HG02981 (cell line): ENCODE results near the gene ITFG1.
A peak's percentile ranks its signal among the peaks of the same experiment; 100 is the strongest.
"Not testable (repeated sequence)": the region's sequence is repeated elsewhere in the genome, so short reads cannot be mapped to it uniquely, and the experiment has no call there.

Experiments used
- ATAC-seq: cut with Tn5 transposase; IDR thresholded peaks from one replicate; pipeline ENCODE4 v1.9.1; 2021; ENCODE audit warnings: mild to moderate bottlenecking, moderate library complexity; ENCODE audit not compliant: unreplicated experiment

ITFG1 gene

GRCh38 chr16:47347021-47347696, 113.7 kb downstream of the ITFG1 start:
- not testable (repeated sequence) for ATAC-seq

- ATAC-seq = no peak
These were observed 118.8 kb downstream of the ITFG1 start for GRCh38 chr16:47342055-47342454.

GRCh38 chr16:47330562-47330961, 130.3 kb downstream of the ITFG1 start:
- ATAC-seq = not testable (repeated sequence)

- not testable (repeated sequence) for ATAC-seq
These were observed 136.6 kb downstream of the ITFG1 start for GRCh38 chr16:47324309-47324708.

GRCh38 chr16:47323241-47323640, 137.6 kb downstream of the ITFG1 start:
- ATAC-seq = no peak

- no peak for ATAC-seq
These were observed 140.1 kb downstream of the ITFG1 start for GRCh38 chr16:47320546-47321310.

- no peak for ATAC-seq
These were observed 143.2 kb downstream of the ITFG1 start for GRCh38 chr16:47317465-47318240.

- no peak for ATAC-seq
These were observed 144.3 kb downstream of the ITFG1 start for GRCh38 chr16:47316442-47317015.

- ATAC-seq = no peak
These were observed 148.9 kb downstream of the ITFG1 start for GRCh38 chr16:47311738-47312505.

GRCh38 chr16:47310792-47311211, 150.1 kb downstream of the ITFG1 start:
- ATAC-seq = peak; percentile 77

GRCh38 chr16:47309581-47310312, 151.1 kb downstream of the ITFG1 start:
- no peak for ATAC-seq

GRCh38 chr16:47308601-47309000, 152.3 kb downstream of the ITFG1 start:
- no peak for ATAC-seq

GRCh38 chr16:47304563-47304962, 156.3 kb downstream of the ITFG1 start:
- no peak for ATAC-seq

GRCh38 chr16:47299587-47299986, 161.3 kb downstream of the ITFG1 start:
- no peak for ATAC-seq

- no peak for ATAC-seq
These were observed 175.9 kb downstream of the ITFG1 start for GRCh38 chr16:47284999-47285398.

GRCh38 chr16:47278306-47278970, 182.4 kb downstream of the ITFG1 start:
- no peak for ATAC-seq

- ATAC-seq = no peak
These were observed 184.3 kb downstream of the ITFG1 start for GRCh38 chr16:47276522-47276921.

GRCh38 chr16:47262938-47263337, 197.9 kb downstream of the ITFG1 start:
- ATAC-seq = no peak

GRCh38 chr16:47260503-47260902, 200.4 kb downstream of the ITFG1 start:
- no peak for ATAC-seq
